Fibroblast of mammary gland (primary cell): Measurements from ENCODE around the gene ZNF654.

Source experiments
- DNase-seq: peaks from one replicate; pipeline ENCODE4 v3.0.0-alpha.2; 2010; ENCODE audit warnings: low read depth
- H3K4me3 ChIP-seq: 2 replicates; pipeline ENCODE4 v1.5.1; 2011; ENCODE audit warnings: low read depth, mild to moderate bottlenecking, low read length, moderate library complexity; ENCODE audit not compliant: control insufficient read depth
- TF ChIP-seq, protein P1 (sequence below): conservative IDR thresholded peaks from 2 replicates; pipeline ENCODE4 v1.5.1; 2011; ENCODE audit warnings: low read depth, low read length, inconsistent platforms; ENCODE audit not compliant: control insufficient read depth, insufficient read depth

The ZNF654 gene

DNA sequence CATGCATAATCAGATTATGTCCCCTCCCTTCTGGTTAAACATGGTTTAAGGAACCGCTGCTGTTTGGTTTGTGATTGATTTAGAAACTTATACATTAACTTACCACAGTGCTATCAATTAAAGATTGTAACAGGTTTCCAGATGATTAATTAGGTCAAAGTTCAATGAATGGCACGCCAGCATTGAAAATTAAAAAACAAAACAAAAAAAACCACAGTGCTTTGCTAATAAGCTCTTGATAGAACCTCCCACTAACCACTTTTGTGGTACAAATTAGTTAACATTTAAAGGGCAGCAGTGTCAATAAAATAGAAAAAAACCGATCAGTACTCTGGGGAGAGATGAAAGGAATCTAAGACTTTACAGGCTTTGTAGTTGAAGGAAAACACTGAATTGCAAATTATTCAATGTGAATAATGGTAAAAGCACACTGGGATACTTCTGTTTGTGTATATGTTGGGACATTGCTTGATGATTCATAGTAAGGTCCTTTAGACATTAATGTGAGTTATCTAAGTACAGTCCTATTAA is 83.1 kb downstream of the ZNF654 start:
- DNase-seq: peak; percentile 75
- TF ChIP-seq, protein P1, sequence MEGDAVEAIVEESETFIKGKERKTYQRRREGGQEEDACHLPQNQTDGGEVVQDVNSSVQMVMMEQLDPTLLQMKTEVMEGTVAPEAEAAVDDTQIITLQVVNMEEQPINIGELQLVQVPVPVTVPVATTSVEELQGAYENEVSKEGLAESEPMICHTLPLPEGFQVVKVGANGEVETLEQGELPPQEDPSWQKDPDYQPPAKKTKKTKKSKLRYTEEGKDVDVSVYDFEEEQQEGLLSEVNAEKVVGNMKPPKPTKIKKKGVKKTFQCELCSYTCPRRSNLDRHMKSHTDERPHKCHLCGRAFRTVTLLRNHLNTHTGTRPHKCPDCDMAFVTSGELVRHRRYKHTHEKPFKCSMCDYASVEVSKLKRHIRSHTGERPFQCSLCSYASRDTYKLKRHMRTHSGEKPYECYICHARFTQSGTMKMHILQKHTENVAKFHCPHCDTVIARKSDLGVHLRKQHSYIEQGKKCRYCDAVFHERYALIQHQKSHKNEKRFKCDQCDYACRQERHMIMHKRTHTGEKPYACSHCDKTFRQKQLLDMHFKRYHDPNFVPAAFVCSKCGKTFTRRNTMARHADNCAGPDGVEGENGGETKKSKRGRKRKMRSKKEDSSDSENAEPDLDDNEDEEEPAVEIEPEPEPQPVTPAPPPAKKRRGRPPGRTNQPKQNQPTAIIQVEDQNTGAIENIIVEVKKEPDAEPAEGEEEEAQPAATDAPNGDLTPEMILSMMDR: no peak
- no peak overlapping the region for H3K4me3 ChIP-seq

DNA sequence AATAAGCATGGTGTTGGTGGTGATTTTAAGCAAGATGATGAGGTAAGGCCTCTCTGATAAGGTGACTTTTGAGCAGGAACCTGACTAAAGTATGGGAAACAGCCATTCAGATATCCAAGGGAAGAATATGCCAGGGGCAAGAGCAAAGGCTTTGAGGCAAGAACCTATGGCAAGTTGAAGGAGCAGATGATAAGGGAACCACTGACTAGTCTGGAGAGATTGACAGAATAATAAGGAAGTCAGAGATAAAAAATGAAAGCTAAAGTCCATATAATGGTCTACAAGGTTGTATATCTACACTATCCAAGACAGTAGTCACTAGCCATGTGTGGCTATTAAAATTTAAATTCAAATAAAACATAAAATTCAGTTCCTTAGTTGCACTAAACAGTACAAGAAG is 88.2 kb downstream of the ZNF654 start:
- TF ChIP-seq, protein P1: no peak
- no peak for DNase-seq
- H3K4me3 ChIP-seq: no peak overlapping the region

DNA sequence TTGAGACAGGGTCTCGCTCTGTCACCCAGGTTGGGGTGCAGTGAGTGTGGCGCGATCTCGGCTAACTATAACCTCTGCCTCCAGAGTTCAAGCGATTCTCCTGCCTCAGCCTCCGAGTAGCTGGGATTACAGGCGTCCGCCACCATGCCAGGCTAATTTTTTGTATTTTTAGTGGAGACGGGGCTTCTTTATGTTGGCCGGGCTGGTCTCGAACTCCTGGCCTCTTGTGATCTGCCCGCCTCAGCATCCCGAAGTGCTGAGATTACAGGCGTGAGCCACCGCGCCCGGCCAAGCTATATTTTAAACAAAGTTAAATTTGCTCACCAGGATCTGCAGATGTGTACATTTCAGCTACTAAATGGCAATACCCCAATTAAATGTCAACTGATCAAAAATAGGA is 89.6 kb downstream of the ZNF654 start:
- DNase-seq: no peak
- peak overlapping the region; percentile 98 for H3K4me3 ChIP-seq
- TF ChIP-seq, protein P1: no peak

DNA sequence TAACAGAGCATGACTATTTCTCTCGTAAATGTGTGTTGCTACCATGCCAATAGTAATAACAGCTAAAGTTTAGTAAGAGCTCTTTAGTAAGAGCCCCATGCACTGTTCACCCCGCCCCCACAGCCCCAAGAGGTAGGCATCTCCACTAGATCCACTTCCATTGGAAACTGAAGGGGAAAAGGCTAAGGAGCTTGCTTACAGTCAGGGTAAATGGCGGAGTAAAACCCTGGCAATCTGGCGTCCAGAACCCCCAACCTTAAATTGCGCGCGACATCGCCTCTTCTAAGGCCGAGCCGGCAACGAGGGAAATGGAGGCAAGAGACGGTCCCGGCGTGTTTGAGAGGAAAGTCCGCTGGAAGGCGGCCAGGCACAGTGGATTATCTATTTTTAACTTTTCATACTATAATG is 90.0 kb downstream of the ZNF654 start:
- DNase-seq: no peak
- peak overlapping the region; percentile 98 for H3K4me3 ChIP-seq
- TF ChIP-seq, protein P1: no peak

DNA sequence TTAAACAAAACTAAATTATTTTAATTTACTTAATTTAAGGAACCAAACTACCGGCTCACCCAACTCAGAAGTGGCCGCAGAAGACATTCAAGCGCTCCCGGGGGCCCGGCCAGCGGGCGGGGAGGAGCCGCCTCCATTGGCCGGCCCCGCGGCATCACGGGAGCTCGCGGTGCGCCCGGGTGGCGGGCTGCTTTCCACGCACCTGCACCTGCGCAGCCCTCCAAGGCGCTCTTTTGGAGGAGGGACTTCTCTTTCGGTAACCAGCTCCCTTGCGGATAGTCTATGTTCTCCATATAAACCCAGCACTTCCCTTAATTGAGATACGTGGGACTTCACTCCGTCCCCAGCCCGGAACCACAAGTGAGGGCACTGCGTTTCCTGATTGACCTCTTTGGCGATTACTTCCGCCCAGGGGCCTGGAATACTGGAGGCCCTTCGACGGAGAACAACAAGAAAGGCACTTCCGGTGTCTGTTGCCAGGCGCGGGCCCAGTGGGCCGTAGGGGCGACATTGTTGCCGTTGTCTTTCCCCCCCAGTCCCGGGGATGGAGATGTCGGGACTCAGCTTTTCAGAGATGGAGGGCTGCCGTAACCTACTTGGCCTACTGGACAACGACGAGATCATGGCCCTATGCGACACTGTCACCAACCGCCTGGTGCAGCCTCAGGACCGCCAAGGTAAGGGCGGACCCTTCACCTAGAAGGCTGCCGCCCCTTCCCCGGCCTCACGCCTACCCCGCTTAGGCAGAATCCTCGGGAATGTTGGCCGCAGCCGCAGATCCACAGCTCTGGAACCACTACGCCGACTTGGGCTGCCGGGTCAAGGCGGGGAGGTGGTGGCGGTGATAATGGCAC is 90.7 kb downstream of the ZNF654 start, which contains the start of gene C3orf38:
Gene C3orf38, plus strand, starts transcription at position 451 of the 854 bp plus-strand sequence. Its CDS starts 94 bp downstream, at position 545.
- peak; percentile 91 for DNase-seq
- TF ChIP-seq, protein P1: no peak
- peak within 1 kb of the TSS; percentile 98 for H3K4me3 ChIP-seq

DNA sequence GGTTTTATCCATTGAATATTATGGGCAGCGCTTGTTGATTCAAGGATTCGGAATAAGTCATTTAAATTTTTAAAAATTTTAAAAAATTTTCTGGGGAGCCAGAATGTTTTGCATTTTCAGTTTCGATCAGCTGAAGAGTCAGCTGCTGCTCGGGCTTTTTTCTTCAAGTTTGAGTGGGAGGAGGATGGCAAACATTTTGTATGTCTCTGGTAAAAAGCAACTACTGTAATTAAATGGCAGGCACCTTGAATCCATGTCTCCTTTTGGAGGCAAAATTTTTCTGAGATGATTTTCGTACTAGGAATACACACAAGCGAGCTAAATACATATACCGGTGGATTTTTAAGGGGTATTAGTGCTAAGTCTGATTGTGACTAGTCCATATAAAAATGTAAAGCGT is 91.3 kb downstream of the ZNF654 start:
- H3K4me3 ChIP-seq: peak overlapping the region; percentile 98
- DNase-seq: peak; percentile 17
- TF ChIP-seq, protein P1: no peak
